Measurements from ENCODE around the gene SLC25A34. TPM values are rescaled to one million over a fixed set of nuclear protein-coding genes. Genes with fewer than 3 reads are reported as not detected.

SLC25A34 gene
- polyA plus RNA-seq, 3 donors, result 0.08 to 2.7 (median 0.61) TPM

GRCh38 chr1:15708486-15709137, 27.4 kb upstream of the SLC25A34 start:
- H3K4me1 Mint-ChIP-seq, result peaks cover 3% of the 10 kb centered on the region
- H3K9ac ChIP-seq (ENCODE audit: insufficient read depth, low read length, poor library complexity, severe bottlenecking), result no peak overlapping the region
- intact Hi-C loops (cut with micrococcal nuclease), result no loop called here
- H3K4me1 ChIP-seq (ENCODE audit: control insufficient read depth in 1 of 2, insufficient read depth in 2 of 2, low read length in 2 of 2), result no peaks in the 10 kb centered on the region
- no peaks in the 10 kb centered on the region for H3K27me3 ChIP-seq (ENCODE audit: control insufficient read depth in 2 of 2, insufficient read depth in 2 of 2, low read length in 2 of 2)
- peaks cover 10 to 33% of the 10 kb centered on the region in 2 donors for H3K36me3 ChIP-seq (replicated peaks in 1 of 2; ENCODE audit: control insufficient read depth in 1 of 2, insufficient read depth in 2 of 2, low read length in 2 of 2)
- peaks cover 89% of the 10 kb centered on the region for H3K79me2 ChIP-seq (ENCODE audit: insufficient read depth, low read length)
- no peak overlapping the region for H3K4me3 Mint-ChIP-seq
- no peak for DNase-seq
- H2AFZ ChIP-seq (ENCODE audit: insufficient read depth, low read depth, low read length, poor library complexity, severe bottlenecking), result no peak overlapping the region
- no peaks in the 10 kb centered on the region for H3K9me3 Mint-ChIP-seq
- no peak overlapping the region for H3K27ac Mint-ChIP-seq
- no peak overlapping the region for H3K4me2 ChIP-seq (replicated peaks; ENCODE audit: extremely low read depth, low read length, poor library complexity, severe bottlenecking)
- WGBS (ENCODE audit: insufficient coverage), result 100% methylated on average over 3 of the region's 15 CpGs
- no peak overlapping the region for H3K4me3 ChIP-seq (replicated peaks in 1 of 3; ENCODE audit: low read depth in 2 of 3, low read length in 3 of 3)
- peaks cover 100% of the 10 kb centered on the region for H4K20me1 ChIP-seq (ENCODE audit: insufficient read depth, low read length)
- TF ChIP-seq CTCF (IDR thresholded peaks at IDR 0.05), result no peak
- peaks cover 23 to 35% of the 10 kb centered on the region in 2 donors for H3K36me3 Mint-ChIP-seq
- no peaks in the 10 kb centered on the region for H3K9me3 ChIP-seq (replicated peaks in 1 of 2; ENCODE audit: control insufficient read depth in 1 of 2, insufficient read depth in 1 of 2, low read length in 2 of 2)
- peaks cover 0 to 2% (median 0%) of the 10 kb centered on the region in 3 donors for H3K27me3 Mint-ChIP-seq (ENCODE audit: low read depth in 3 of 3)
- H3K27ac ChIP-seq (ENCODE audit: low read depth in 1 of 2, low read length in 2 of 2), result no peak overlapping the region

GRCh38 chr1:15709226-15709625, 26.8 kb upstream of the SLC25A34 start:
- no peaks in the 10 kb centered on the region for H3K4me1 ChIP-seq (ENCODE audit: control insufficient read depth in 1 of 2, insufficient read depth in 2 of 2, low read length in 2 of 2)
- H3K4me1 Mint-ChIP-seq, result no peaks in the 10 kb centered on the region
- H3K36me3 Mint-ChIP-seq, result peaks cover 23 to 39% of the 10 kb centered on the region in 2 donors
- peaks cover 0 to 2% (median 0%) of the 10 kb centered on the region in 3 donors for H3K27me3 Mint-ChIP-seq (ENCODE audit: low read depth in 3 of 3)
- H3K36me3 ChIP-seq (replicated peaks in 1 of 2; ENCODE audit: control insufficient read depth in 1 of 2, insufficient read depth in 2 of 2, low read length in 2 of 2), result peaks cover 10 to 33% of the 10 kb centered on the region in 2 donors
- no CpG with 5 or more reads among the region's 4 CpGs for WGBS (ENCODE audit: insufficient coverage)
- H3K79me2 ChIP-seq (ENCODE audit: insufficient read depth, low read length), result peaks cover 88% of the 10 kb centered on the region
- H3K27me3 ChIP-seq (ENCODE audit: control insufficient read depth in 2 of 2, insufficient read depth in 2 of 2, low read length in 2 of 2), result no peaks in the 10 kb centered on the region
- intact Hi-C loops (cut with micrococcal nuclease), result no loop called here
- no peak overlapping the region for H3K4me3 ChIP-seq (replicated peaks in 1 of 3; ENCODE audit: low read depth in 2 of 3, low read length in 3 of 3)
- H3K4me2 ChIP-seq (replicated peaks; ENCODE audit: extremely low read depth, low read length, poor library complexity, severe bottlenecking), result no peak overlapping the region
- peaks cover 99% of the 10 kb centered on the region for H4K20me1 ChIP-seq (ENCODE audit: insufficient read depth, low read length)
- peak overlapping the region in 1 of 7 donors; percentile 3 for H3K27ac Mint-ChIP-seq
- no peaks in the 10 kb centered on the region for H3K9me3 ChIP-seq (replicated peaks in 1 of 2; ENCODE audit: control insufficient read depth in 1 of 2, insufficient read depth in 1 of 2, low read length in 2 of 2)
- no peak overlapping the region for H3K9ac ChIP-seq (ENCODE audit: insufficient read depth, low read length, poor library complexity, severe bottlenecking)
- H3K4me3 Mint-ChIP-seq, result no peak overlapping the region
- no peaks in the 10 kb centered on the region for H3K9me3 Mint-ChIP-seq
- no peak overlapping the region for H2AFZ ChIP-seq (ENCODE audit: insufficient read depth, low read depth, low read length, poor library complexity, severe bottlenecking)
- no peak for TF ChIP-seq CTCF (IDR thresholded peaks at IDR 0.05)
- no peak overlapping the region for H3K27ac ChIP-seq (ENCODE audit: low read depth in 1 of 2, low read length in 2 of 2)
- DNase-seq, result no peak
